Stomach (tissue), 4 donors: ENCODE data around the gene CTR9.

Experiments used
- CTCF ChIP-seq, 7 experiments: fragments of 450-650 bp in 4 of 7; fragments of 200-600 bp in 3 of 7; sonication (generic) in 3 of 7; IDR thresholded peaks; one replicate each; pipeline ENCODE4 v1.5.1; 2016 to 2019; ENCODE audit warnings: antibody characterized with exemption in 7 of 7, control low read depth in 2 of 7, mild to moderate bottlenecking in 1 of 7
- EP300 ChIP-seq: sonication (generic); formaldehyde crosslinking; IDR thresholded peaks from one replicate; pipeline ENCODE4 v1.6.1; 2017; ENCODE audit warnings: antibody characterized with exemption
- POLR2A ChIP-seq, 4 donors: fragments of 450-650 bp; IDR thresholded peaks; one replicate each; pipeline ENCODE4 v1.6.1; 2016; ENCODE audit warnings: antibody characterized with exemption in 4 of 4, control low read depth in 2 of 4, mild to moderate bottlenecking in 1 of 4, moderate library complexity in 1 of 4
- POLR2AphosphoS5 ChIP-seq, 3 donors: sonication (generic); formaldehyde crosslinking; IDR thresholded peaks; one replicate each; pipeline ENCODE4 v1.6.1; 2016; ENCODE audit warnings: antibody characterized with exemption in 3 of 3

GRCh38 chr11:10770626-10771254 is 19.7 kb downstream of the CTR9 start:
- no peak for TF ChIP-seq POLR2A (IDR thresholded peaks at IDR 0.05)
- TF ChIP-seq CTCF (IDR thresholded peaks at IDR 0.05): peak in 4 of 7 experiments; percentile 40 to 65 (median 56)
- no peak for TF ChIP-seq POLR2AphosphoS5 (IDR thresholded peaks at IDR 0.05)
- TF ChIP-seq EP300: no peak
